ENCODE results near the gene MIOX.

Gene MIOX

GRCh38 chr22:50535113-50535512 is 48.5 kb downstream of the MIOX start:
- no peak for DNase-seq (ENCODE audit: low read depth, low spot score)
- no peak for TF ChIP-seq CTCF (IDR thresholded peaks at IDR 0.05; ENCODE audit: low read depth, low read length)
- no peak overlapping the region for H3K4me3 ChIP-seq (ENCODE audit: low read depth, low read length)
- in situ Hi-C loops (cut with HindIII; ENCODE audit: low sequenced_read_pairs): no loop called here

- DNase-seq (ENCODE audit: low read depth, low spot score): no peak
- no peak for TF ChIP-seq CTCF (IDR thresholded peaks at IDR 0.05; ENCODE audit: low read depth, low read length)
- in situ Hi-C loops (cut with HindIII; ENCODE audit: low sequenced_read_pairs): no loop called here
Measured at GRCh38 chr22:50536226-50536625, 49.6 kb downstream of the MIOX start.

GRCh38 chr22:50537765-50538164 is 51.1 kb downstream of the MIOX start:
- no peak overlapping the region for H3K4me3 ChIP-seq (ENCODE audit: low read depth, low read length)
- in situ Hi-C loops (cut with HindIII; ENCODE audit: low sequenced_read_pairs): no loop called here
- no peak for TF ChIP-seq CTCF (IDR thresholded peaks at IDR 0.05; ENCODE audit: low read depth, low read length)
- DNase-seq (ENCODE audit: low read depth, low spot score): no peak

More at GRCh38 chr22:50536226-50536625, 49.6 kb downstream of the MIOX start:
- no peak overlapping the region for H3K4me3 ChIP-seq (ENCODE audit: low read depth, low read length)
